Activated T-helper 9 cell treated with anti-CD3 and anti-CD28 coated beads, Interleukin-2, amount 50 U/mL, for 16 hours (primary cell): Measurements from ENCODE around the gene TSHB.
"Not testable (repeated sequence)": the region's sequence is repeated elsewhere in the genome, so short reads cannot be mapped to it uniquely, and the experiment has no call there.

Source experiments
- DNase-seq: peaks from one replicate; pipeline ENCODE4 v3.0.0-alpha.2; 2020; ENCODE audit warnings: low read depth

TSHB gene

GRCh38 chr1:115029526-115029925 is at the start of gene TSHB:
TSHB (plus strand) TSS chr1:115029826; CDS start chr1:115033363, 3,537 bp downstream.
- DNase-seq = no peak

- no peak for DNase-seq
These were observed 47.4 kb upstream of the TSHB start for GRCh38 chr1:114982251-114982650.

- no peak for DNase-seq
These were observed 43.3 kb upstream of the TSHB start for GRCh38 chr1:114986286-114986685.

DNA sequence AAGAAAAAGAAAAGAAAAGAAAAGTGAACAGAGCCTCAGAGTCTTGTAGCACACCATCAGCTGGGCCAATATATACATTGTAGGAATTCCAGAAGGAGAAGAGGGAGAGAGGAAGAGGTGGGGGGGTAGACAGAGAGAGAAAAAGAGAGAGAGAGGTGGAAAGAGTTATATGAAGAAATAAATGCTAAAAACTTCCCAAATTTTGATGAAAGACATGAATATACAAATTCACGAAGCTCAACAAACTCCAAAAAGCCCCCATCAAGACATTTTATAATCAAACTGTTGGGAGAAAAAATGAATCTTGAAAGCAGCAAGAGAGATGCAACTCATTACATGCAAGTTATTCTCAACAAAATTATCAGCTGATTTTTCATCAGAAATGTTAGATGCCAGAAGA is 41.5 kb upstream of the TSHB start:
- DNase-seq = no peak

- no peak for DNase-seq
These were observed 31.9 kb upstream of the TSHB start for GRCh38 chr1:114997510-114998289.

- no peak for DNase-seq
These were observed 23.4 kb upstream of the TSHB start for GRCh38 chr1:115006191-115006590.

GRCh38 chr1:115012006-115012405 is 17.6 kb upstream of the TSHB start:
- no peak for DNase-seq

DNA sequence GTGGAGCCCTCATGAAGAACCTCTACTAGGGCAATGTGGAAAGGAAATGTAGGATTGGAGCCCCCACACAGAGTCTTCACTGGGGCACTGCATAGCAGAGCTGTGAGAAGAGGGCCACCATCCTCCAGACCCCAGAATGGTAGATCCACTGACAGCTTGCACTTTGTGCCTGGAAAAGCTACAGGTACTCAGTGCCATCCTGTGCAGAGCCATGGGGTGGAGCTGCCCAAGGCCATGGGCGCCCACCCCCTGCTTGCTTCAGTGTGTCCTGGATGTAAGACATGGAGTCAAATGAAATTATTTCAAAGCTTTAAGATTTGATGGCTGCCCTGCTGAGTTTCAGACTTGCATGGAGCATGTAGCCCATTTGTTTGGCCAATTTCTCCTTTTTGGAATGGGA is 17.2 kb upstream of the TSHB start:
- no peak for DNase-seq

DNA sequence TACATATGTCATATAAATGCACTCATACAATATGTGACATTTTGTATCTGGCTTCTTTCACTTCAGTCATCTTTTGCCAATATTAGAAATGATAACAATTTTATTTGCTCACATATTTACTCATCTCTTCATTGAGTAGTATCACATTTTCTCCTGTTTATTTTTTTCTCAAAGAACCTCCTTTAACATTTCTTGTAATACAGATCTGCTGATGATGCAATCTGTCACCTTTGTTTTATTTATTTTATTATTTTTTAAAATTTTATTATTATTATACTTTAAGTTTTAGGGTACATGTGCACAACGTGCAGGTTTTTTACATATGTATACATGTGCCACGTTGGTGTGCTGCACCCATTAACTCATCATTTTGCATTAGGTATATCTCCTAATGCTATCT is 15.8 kb upstream of the TSHB start:
- no peak for DNase-seq

DNA sequence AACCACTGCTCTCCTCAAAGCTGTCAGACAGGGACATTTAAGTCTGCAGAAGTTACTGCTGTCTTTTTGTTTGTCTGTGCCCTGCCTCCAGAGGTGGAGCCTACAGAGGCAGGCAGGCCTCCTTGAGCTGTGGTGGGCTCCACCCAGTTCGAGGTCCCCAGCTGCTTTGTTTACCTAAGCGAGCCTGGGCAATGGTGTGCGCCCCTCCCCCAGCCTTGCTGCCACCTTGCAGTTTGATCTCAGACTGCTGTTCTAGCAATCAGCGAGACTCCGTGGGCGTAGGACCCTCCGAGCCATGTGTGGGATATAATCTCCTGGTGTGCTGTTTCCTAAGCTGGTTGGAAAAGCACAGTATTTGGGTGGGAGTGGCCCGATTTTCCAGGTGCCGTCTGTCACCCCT is 10.1 kb upstream of the TSHB start:
- DNase-seq = not testable (repeated sequence)

DNA sequence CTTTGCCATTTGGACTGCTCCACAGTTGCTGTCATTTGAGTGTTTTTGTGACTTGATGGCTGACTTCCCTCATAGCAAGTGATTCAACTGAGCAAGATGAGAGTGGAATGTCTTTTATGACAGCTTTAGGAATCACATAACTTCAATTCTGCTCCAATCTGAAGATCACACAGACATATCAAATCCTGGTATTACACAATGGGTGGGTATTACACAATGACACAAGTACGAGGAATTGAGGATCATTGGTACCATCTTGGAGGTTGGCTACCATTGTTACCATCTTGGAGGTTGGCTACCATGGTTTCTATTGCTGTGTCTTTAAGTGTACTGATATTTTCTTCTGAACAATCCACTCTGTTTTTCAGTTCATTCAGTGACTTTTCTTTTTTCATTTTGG is 8.5 kb upstream of the TSHB start:
- DNase-seq = no peak

- DNase-seq = no peak
These were observed 6.0 kb upstream of the TSHB start for GRCh38 chr1:115023593-115023992.

DNA sequence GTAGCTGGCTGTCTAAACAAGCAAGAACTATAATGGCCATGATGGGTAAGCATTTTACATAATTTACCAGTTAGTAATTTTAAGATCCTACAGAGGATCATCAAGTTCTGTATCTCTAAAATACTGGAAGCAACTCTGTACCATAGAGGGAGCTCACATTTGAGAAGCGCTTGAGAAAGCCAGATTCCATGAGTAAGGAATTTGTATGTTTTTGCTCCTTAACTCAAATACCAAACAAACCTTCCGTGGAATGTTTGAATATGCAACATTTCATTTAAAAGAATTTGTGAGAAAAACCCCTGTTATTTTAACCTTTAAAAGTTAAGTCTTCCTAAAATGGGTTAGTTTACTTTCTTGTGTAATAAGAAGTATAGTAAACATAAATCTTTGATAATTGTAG is 2.0 kb downstream of the TSHB start:
- no peak for DNase-seq

- DNase-seq = no peak
These were observed 6.0 kb downstream of the TSHB start for GRCh38 chr1:115035652-115036051.

DNA sequence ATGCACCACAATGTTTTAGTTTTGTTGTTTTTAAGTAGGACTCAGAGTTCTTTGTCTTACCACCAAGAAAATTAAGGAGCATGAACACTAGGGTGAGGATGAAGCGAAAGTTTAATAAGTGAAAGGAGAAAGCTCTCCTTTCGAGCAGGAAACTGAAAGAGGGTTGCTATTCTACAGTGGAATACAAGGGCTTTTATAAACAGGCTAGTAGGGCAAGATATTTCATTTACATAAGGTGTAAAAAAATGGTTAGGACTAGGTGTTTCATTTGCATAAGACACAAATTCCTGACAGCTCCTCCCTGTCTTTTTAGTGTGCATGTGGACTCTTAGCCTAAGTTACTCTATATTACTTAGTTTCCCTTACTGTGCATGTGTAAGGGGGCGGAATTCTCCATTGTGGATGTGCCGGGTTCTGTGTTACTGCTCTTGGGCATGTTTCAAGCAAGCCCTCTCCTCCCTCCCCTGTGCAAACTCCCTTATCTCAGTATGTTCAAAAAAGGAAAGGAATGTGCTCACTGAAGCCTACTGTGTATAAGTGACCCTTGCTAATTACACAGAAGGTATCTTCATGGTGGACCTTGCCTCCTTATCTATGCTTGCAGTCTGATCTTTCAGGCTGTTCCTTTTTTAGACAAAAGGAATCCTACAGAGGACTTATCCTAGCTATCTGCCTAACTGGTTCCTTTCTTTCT is 7.3 kb downstream of the TSHB start:
- no peak for DNase-seq

DNA sequence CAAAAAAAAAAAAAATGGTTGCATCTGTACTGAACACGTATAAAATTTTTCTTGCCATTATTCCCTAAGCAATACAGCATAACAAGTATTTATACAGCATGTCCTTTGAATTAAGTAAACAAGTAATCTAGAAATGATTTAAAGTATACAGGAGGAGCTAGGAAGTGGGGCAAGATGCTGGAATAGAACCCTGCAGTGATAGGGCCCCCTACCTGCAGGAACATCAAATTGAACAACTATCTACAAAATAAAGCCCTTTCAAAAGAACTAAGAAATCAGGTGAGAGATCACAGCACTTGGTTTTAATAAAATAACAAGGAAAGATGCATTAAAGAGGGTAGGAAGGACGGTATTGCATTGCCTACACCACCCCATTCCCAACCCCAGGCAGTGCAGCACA is 10.9 kb downstream of the TSHB start:
- DNase-seq = no peak

GRCh38 chr1:115041654-115042053 is 12.0 kb downstream of the TSHB start:
- no peak for DNase-seq

DNA sequence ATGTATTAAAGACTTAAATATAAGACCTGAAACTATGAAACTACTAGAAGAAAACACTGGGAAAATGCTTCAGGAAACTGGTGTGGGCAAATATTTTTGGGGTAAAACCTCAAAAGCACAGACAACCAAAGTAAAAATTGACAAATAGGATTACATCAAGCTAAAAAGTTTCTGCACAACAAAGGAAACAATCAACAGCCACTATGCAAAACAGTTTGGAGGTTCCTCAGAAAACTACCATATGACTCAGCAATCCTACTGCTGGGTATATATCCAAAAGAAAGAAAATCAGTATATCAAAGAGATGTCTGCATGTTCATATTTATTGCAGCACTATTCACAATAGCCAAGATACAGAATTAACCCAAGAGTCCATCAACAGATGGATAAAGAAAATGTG is 17.1 kb downstream of the TSHB start:
- DNase-seq = no peak

DNA sequence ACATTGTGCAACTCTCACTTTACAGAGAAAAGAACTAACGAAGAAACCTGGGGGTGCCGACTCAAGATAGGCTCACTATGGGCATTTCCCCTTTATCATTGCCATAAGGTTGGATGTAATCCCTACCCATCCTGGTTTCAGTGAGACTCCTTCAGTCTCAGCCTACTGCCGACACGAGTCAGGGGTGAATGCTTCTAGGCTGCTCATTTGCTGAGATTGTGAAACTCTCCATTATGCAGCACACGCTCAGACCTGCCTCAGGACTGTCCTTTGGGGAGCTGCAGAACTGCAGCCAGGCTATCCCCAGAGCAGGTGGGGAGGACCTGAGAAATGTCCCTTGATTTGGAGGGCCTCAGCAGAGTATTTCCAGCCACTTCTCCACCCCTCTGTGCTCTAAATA is 22.2 kb downstream of the TSHB start:
- no peak for DNase-seq

DNA sequence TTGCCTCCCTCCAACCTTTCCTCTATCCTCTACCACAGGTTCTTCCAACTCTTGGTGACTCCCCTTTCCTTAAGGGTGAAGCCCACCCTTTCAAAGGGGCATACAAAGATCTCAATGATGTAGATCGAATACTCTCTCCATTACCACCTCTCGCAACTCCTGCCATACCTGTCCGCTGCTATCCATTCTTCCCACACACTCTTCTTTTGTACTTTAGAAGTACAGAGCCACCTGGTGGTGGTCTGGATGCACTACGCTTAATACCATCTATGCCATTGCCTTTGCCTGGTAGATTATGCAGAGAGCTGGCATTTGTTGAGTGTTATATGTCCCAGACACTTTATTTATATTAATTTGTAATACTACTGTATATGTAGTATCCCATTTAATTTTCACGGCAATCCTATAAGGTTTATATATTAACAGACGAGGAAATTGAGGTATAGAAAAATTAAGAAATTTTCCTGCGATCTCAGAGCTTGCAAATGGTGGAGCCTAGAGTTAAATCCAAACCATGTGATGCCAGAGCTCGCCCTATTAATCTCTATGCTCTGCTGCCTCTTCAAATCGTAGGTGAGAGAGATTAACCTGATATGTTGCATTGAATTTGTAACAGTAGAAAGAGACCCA is 22.9 kb downstream of the TSHB start:
- peak; percentile 26 for DNase-seq

- DNase-seq = no peak
These were observed 26.8 kb downstream of the TSHB start for GRCh38 chr1:115056395-115056798.

DNA sequence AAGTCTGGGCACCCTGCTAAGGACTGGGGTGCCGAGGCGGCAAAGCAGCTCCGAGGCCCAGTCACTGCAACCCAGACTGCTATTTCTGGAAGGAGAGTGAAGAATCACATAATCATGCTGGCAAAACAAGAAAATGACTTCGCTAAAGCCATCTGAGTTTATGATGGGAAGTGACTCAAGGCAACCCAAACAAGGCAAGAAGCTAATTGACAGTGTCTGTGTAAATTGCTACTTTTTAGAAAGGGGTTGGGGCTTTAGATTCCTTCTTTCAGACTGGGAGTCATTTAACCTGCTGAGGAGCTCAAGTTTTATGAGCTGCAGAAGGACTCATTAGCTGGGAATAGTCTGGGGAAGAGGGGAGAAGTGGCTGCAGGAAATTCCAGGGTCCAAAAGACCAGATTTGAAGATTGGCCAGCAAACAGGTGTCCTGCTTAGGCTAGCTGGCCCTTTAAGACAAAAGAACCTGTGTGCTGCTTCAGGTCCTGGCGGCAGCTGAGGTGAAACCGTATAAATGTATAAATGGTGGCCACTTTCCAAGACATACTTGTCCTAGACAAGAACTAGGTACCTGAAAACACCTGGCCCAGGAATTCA is 28.1 kb downstream of the TSHB start:
- DNase-seq = no peak

GRCh38 chr1:115059316-115059715 is 29.7 kb downstream of the TSHB start:
- no peak for DNase-seq
